ENCODE data around the gene DAPL1.
"Not testable (repeated sequence)": the region's sequence is repeated elsewhere in the genome, so short reads cannot be mapped to it uniquely, and the experiment has no call there.

Gene DAPL1

DNA sequence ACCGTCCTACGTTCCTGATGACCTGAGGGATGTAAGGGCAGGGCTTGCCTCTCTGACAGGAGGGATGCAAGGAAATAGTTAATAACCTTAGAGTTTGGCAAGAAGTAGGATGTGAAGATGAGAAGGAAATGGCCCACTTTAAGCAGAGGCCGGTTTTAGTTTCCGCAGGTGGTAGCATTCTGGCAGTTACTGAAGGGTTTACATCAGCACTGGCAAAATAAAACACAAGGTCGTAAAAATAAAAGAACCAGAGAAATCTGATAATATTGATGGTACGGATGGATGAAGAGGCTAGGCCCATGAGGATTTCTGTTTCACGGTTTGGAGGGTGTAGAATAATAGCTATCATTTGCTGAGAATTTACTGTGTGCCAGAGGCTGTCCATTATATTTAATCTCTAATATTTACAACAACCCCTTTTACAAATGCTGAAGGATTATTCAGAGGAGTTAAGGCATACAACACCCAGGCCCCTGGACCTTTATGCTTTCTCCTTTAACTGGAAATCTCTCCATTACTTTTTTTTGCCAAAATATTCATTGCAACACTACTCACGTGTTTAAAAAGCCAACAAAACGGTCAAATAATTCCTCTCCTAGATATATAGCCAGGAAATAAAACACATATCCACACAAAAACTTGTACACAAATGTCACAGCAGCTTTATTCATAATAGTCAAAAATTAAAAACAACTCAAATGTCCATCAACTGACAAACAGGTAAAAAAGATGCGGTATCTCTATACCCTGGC lies 28.5 kb downstream of the DAPL1 start:
- no peak for DNase-seq (ENCODE audit: low read depth)

DNA sequence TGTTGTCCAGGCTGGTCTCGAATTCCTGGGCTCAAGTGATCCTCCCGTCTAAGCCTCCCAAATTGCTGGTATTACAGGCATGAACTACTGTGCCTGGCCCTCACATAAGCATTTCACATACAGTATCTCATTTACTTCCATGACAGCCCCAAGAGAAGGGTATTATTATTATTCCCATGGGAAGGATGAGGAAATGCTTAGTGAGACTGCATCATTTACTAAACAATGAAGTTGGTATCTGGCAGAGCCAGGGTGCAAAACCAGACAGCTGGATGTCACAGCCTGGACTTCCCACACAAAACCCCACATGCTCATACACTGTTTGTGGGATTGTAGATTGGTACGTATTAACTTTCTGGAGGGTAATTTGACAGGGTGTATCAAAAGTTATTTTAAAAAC lies 29.9 kb downstream of the DAPL1 start:
- DNase-seq (ENCODE audit: low read depth) = no peak

DNA sequence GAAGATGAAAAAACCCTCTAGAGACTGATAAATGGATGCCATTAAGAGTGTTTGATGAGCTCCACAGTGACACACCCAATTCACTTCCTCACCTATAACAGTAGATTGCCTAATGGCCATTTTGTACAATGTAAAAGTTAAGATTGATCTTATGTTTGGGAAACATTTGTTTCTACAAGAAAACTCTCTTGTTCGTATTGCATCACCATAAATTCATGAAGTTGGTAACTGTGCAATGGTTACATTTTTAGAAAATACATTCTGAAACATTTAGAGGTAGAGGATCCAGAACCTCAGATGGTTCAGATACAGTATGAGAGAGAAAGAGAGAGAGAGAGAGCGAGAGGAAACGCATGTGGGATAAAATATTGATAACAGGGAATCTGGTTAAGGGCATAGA lies 31.8 kb downstream of the DAPL1 start:
- no peak for DNase-seq (ENCODE audit: low read depth)

DNA sequence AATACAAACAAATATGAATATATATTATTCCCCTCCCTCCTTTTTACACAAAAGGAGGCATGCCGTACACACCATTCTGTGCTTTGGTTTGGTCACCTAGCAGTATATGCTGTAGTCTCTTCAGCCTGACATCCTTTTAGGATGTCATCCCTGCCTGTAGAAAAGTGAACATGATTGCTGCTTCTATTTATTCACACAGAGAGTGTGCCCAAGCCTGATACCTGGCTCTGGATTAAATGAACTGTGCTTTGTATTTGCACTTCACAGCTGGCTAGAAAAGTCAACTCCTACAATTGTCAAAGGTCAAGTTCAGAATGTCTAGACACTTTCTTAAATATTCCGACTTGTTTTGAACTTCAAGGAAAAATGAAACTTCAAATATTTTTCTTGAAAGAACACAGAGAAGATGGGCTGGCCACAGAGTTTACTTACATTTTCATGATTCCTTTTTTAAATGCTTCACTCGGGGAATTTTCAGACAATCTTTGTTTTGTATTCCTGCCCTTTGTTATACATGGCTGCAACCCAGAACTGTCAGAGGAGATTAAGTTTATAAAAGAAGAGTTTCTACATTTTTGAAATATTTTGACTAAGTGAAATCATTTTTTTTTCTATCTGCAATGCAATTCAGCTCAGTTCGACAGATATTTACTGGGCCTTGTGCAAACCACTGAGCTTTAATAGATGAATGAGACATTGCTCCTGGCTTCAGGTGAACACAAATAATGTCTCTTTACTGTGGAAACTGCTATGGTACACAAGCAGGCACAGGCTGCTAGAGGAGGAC lies 33.5 kb downstream of the DAPL1 start:
- DNase-seq (ENCODE audit: low read depth) = no peak

DNA sequence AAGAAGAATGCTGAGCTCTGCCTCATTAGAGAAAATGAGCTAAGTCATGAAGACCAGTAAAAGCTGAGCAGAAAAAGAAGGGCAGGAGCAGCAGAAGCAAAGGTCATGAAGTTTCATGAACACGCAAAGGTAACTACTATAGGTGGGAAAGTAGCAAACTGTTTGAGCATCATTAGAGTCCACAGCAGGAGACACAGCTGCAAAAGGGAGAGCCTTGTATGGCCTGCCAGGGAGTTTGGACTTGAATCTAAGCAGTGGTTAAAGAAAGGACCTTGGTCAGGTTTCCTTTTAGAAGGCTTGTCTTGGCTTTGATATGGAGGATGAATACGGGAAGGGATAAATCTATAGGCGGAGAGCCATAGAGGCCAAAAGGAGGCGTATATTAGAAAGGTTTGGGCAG lies 34.0 kb downstream of the DAPL1 start:
- DNase-seq (ENCODE audit: low read depth) = no peak

DNA sequence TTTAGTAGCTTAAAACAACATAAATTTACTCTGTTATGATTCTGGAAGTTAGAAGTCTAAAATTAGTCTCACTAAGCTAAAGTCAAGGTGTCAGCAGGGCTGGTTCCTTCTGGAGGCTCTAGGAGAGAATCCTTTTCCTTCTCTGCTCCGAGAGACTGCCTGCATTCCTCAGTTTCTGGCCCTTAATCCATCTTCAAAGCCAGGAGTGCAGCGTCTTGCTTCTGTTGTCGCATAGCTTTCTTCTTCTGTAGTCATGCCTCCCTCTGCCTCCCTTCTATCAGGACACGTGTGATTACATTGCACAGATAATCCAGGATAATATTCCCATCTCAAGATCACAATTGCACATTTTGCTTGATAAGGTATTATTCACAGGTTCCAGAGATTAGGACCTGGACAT lies 35.1 kb downstream of the DAPL1 start:
- DNase-seq (ENCODE audit: low read depth) = no peak

DNA sequence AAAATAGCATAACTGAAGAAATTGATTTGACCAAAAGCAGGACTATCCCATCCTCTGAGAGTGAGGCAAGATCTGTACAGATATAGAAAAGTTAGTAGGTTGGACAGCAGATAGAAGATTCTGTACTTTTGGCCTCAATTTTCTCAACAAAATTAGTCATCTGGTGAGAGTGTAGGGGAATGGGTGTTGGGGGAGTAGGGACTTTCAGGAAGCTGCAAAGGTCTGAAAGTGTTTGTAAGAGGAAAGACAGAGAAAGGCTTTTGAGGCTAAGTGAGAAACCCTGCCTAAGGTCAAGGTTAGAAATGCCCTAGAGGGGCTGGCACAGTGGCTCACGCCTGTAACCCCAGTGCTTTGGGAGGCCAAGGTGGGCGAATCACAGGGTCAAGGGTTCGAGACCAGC lies 40.3 kb downstream of the DAPL1 start:
- DNase-seq (ENCODE audit: low read depth) = no peak

DNA sequence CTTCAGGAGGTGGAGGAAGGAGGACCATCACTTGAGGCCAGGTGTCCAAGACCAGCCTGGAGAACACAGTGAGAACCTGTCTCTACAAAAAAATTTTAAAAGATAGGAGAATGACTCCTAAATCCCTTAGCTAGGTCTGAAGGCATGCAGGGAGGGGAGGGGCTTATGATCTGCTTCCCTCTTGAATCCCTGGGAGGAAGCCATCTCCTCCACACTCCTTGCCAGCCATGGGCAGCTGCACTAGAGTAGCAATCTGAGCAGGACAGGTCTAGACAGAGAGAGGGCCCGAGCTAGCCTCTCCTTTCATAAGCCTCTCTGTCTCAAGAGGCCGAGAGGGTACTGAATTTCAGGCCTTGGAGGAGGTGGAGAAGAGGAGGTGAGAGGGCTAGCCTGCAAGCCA lies 42.5 kb downstream of the DAPL1 start:
- DNase-seq (ENCODE audit: low read depth) = no peak

DNA sequence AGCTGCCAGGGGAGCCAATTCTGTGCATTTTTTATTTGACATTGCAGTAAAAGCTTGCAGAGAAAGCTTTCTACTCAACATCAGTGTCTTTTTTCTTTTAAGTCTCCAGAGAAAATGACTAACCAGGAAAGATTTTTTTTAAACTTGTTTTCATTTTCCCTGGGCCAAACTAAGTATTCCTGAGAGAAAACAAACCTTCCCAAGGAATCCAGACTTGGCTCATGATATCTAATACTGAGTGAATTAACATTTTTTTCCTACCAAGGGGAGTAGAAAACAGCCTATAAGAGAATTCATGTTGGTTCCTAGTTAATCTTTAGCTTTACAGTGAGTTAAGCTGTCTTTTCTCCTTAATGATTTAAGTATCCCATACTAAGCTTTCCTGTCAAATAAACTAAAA lies 46.7 kb downstream of the DAPL1 start:
- DNase-seq (ENCODE audit: low read depth) = no peak

DNA sequence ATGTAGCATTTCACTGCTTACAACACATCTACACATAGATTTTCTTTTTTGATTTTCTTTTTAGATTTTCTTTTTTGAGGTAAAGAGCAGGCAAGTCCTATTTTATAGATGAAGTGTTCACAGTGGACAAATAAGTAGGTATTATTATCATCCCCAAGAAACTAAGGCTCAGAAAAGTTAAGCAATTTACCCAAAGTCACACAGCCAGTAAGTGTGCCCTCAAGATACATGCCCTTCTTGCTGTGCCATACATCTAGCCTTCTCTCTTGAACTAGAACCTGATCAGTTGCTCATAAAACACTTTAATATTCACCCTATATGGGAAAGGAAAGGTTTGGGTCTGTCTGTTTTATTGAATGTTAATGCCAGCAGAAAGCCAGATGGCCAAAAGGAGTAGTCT lies 50.3 kb downstream of the DAPL1 start:
- no peak for DNase-seq (ENCODE audit: low read depth)

DNA sequence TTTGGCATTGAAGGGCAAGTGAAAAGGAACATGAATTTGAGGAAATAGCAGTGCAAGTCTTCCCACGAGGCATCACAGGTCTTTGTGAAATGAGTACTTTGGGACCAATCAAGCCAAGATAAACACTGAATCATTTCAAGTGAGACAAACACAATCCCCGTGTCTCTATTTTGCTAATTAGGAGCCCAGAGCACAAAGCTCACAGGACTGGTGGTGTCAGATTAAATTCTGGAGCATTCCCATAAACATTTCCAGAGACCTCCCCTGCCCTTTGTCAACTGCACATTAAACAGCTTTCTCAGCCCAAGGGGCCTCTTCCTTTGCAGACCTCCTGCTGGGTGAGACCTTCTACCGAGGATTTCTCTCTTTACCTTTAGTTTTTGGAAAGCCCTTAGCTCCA lies 50.7 kb downstream of the DAPL1 start:
- no peak for DNase-seq (ENCODE audit: low read depth)

DNA sequence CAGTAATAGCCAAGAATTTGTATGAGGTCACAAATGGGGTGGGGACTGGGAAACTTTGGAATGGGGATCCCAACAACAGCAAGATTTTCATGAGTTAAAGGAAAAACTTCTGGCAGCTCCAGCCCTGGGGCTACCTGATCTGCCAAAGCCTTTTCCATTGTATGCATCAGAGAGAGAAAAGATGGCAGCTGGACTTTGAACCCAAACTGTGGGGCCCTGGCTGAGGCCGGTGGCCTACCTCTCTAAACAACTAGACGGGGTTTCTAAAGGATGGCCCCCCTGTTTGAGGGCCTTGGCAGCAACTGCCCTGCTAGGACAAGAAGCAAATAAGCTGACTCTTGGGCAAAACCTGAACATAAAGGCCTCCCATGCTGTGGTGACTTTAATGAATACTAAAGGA lies 52.4 kb downstream of the DAPL1 start:
- not testable (repeated sequence) for DNase-seq (ENCODE audit: low read depth)

DNA sequence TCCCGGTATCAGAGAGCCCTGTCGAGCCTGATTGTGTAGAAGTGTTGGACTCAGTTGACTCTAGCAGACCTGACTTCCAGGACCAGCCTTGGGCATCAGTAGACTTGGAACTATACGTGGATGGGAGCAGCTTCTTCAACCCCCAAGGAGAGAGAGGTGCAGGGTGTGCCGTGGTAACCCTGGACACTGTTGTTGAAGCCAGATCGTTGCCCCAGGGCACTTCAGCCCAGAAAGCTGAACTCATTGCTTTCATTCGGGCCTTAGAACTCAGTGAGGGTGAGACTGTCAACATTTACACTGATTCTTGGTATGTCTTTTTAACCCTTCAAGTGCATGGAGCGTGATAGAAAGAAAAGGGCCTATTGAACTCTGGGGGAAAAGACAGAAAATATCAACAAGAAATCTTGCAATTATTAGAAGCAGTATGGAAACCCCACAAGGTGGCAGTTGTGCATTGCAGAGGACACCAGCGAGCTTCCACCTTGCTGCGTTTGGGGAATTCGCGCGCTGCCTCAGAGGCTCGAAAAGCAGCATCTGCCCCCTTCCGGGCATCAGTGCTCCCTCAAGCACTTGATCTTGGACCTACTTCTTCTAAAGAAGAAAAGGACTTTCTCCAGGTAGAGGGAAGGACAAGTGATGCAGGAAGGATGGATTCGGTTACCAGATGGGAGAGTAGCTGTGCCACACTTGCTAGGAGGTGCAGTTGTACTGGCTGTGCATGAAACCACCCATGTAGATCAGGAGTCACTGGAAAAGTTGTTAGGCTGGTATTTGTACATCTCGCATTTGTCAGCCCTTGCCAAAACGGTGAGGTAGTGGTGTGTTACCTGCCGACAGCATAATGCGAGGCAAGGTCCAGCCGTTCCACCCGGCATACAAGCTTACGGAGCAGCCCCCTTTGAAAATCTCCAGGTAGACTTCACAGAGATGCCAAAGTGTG lies 53.2 kb downstream of the DAPL1 start:
- DNase-seq (ENCODE audit: low read depth) = not testable (repeated sequence)

DNA sequence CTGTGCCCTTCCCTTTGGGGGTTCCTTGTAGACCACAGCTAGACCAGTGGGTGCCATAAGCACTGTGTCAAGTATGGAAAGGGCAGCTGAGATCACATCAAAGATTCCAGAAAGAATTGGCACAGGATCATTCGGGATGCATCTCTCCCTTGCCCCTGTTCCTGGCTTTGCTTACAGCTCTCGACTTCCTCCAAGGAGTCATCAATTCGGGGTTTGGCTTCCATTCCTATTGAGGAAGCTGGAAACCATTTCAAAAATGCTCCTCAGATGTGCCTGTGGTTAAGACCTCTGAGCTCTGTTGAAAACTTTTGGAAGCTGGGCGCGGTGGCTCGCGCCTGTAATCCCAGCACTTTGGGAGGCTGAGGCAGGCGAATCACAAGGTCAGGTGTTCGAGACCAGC lies 65.1 kb downstream of the DAPL1 start:
- DNase-seq (ENCODE audit: low read depth) = not testable (repeated sequence)

DNA sequence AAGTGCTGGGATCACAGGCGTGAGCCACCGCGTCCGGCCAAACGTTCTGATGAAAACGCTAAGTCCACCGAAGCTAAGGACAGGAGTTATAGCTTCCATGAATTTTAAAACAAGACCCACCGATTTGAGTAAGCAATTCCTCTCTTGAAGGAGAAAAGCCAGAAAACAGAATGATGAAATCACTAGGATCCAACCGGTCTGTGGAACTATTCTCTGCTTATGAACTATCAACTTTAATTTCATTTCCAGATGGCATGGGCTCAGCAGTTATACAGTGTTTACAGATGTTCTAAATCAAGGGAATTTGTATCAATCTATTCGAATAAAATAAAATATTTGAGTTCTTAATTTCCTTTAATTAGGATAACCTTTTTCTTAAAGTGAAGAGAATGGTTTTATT lies 66.5 kb downstream of the DAPL1 start:
- DNase-seq (ENCODE audit: low read depth) = not testable (repeated sequence)

DNA sequence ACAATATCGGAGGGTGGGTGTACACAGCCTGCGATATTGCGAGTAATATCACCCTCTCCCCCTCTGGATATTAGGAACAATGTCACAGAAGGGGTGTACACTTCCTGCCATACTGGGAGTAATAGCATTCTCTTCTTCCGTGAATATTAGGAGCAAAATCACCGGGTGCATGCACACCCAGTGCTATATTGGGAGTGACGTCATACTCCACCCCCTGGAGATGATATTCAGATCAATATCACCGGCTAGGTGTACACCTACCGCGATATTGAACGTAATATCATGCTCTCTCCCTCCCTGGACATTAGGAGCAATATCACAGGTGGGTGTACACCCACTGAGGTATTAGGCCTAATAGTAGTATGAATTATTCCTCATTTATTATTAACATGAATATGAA lies 70.4 kb downstream of the DAPL1 start:
- not testable (repeated sequence) for DNase-seq (ENCODE audit: low read depth)
